Head of caudate nucleus (tissue), 42 donors: Measurements from ENCODE around the gene SLC35F3.

Experiments used
- DNase-seq, 42 donors: peaks; one replicate each; pipeline versions ENCODE4 v3.0.0 to v3.0.0-alpha.2; 2020 to 2021; ENCODE audit warnings: mixed read lengths in 7 of 42
- intact Hi-C: fragments of 100-400 bp; cut with DNase I; formaldehyde crosslinking; loops from one replicate; pipeline ENCODE4 v1.15.0; 2022

SLC35F3 gene

DNA sequence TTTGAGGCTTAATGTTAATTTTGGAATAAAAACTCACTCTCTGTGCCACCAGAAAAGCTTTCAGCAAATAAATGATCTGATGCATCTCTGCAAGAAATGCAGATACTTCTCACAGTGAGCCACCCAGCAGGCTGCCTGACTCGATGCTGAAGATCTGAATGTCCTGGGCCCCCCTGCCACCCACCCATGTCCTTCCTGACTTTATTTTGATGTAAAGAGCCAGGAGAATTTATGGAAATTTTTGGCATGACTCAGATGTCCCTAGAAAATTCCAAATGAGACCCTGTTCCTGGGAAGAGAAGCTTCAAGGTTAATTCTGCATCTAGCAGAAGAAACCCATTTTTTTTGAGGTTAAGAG, 406.0 kb downstream of the SLC35F3 start:
- peak in 3 of 42 donors; percentile 35 to 56 (median 44) for DNase-seq
- intact Hi-C loops = no loop called here

DNA sequence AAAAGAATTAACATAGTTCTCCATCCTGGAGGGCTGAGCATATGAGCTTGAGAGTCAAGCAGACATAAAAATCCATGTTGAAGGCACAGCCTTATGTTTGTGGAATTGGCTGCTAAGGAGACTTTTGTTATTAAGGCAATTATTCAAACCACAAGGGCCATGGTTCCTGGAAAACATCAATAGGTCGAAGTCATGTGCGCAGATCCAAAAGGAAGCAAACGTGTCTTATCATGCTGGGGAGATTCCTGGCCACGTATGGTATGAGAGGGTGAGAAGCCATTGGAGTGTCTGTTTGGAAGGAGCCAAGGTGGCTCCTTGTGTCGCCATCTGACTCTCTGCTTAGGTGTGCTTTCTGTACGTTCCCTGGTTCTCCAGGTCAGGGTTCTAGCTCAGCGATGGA, 406.9 kb downstream of the SLC35F3 start:
- intact Hi-C loops = no loop called here
- DNase-seq = no peak

DNA sequence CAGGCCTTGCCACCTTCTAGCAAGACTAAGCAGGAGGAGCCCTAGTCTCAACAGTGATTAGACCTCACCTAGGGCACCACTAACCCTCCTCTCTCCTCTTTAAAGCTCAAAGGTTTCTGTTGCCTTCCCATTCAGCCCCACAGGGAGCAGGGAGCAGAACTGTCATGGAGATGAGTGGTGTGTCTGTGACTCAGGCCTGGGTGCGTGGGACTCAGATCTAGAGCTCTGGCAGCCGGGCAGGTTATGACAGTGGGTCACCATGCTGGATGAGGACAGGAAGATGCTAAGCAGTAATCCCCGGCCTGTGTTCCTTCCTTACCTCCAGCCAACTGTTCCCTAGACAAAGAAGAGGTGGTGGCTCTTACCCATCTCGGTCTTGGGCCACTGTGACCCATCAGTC, 408.7 kb downstream of the SLC35F3 start:
- intact Hi-C loops = no loop called here

DNA sequence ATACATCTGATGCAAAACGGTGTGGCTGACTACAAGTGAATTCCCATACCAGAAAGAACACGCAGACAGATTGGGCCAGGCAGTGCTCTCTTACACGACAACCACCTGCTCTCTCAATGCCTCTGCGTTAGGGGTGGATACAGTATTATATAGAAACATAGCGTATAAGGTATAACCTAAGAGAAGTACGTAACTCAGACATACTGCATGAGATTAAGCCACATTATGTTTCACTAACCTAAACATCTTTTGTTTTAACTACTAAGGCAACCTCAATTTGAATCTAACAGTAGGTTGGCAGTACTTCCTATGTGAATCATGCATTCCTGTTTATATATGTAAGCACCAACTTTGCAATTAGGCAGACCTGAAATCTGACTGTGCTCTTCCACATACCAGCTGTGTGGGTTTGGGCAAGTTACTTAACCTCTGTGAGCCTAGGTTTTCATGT, 410.6 kb downstream of the SLC35F3 start:
- no peak for DNase-seq
- intact Hi-C loops = no loop called here

More for the DNA sequence above, 408.7 kb downstream of the SLC35F3 start:
- peak in 5 of 42 donors; percentile 32 to 62 (median 45) for DNase-seq

DNA sequence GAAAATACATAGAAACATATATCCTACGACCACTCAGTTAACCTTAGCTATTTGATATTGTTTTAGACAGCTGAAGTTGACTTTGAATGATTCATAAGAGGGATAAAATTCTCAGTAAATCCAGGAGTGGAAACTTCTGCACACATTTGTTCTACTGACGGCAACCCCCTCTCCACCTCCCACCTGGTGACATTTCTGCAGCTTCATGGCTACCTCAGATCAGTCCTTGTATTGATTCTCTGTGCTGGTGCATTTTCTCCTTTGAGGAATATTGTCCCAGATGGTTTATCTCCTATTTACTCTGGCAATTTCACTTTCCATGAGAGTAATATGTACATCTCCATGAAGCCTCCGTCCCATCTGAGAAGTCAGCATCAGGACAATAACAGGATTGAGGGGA, 411.1 kb downstream of the SLC35F3 start:
- intact Hi-C loops = no loop called here

DNA sequence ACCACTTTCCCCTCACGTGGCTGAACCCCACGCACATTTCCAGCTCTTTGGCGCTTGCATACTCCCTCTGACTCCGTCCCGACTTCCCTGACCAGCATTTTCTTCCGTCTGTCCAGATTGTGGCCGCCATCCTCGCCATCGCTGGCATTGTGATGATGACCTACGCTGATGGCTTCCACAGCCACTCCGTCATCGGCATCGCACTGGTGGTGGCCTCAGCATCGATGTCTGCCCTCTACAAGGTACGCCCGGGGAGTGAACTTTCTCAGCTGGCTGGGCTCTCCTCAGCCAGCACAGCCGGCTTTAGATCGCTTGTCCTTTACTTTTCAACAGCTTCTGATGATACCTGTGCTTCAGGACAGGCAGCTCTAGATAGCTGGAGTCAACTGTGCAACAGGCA, 412.0 kb downstream of the SLC35F3 start:
- no peak for DNase-seq
- intact Hi-C loops = no loop called here

More for the DNA sequence above, 411.1 kb downstream of the SLC35F3 start:
- DNase-seq = no peak

DNA sequence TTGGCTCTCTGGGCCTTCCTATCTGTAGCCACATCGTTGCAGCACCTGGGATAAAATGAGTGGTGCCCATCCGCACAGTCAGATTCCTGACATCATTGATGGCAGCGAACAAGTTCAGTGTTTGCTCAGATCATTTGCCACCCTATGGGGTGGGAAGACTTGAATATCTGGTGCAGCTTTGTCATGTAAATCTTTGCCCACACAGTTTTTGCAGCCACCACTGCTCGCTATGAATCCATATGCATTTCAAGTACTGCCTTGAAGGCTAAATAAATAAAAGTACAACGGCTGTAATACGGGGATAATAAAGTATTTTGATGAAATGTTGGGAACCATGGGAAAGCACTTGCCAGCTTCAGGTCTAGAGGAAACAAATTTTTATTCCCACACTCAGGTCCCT, 412.5 kb downstream of the SLC35F3 start:
- intact Hi-C loops = no loop called here
- peak in 1 of 42 donors; percentile 36 for DNase-seq

DNA sequence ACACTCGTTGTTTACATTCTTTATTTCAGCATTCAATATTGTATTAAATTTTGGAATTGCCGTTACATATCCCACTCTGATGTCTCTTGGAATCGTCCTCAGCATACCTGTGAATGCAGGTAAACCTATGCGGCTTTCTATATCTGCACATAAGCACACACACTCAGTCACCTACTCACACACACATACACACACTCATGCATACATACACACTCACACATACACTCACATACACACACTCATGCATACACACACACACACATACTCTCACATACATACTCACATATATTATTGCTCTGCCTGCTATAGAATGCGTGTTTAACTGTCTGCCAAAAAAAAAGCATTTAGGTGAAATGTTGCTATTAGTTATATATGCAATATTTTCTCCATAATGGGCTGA, 415.6 kb downstream of the SLC35F3 start:
- intact Hi-C loops = no loop called here

DNA sequence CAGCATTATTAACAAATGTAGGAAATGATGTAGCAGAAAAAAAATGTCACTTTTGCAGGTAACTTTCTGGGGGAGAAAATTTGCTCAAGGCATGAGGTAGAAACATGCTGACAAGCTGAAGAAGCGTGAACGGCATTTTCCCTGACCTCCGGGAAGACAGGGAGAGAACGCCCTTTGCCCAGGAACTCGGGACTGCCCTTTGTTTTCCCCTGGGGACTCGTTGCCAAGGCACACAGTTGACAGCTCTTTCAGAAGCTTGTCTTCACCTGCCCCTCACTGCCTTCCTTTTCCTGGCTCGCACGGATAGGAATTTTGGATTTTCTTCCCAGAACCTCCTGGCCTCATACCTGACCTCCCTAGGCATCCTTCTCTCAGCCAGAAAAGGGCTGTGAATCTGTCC, 416.1 kb downstream of the SLC35F3 start:
- intact Hi-C loops = no loop called here

More for the DNA sequence above, 415.6 kb downstream of the SLC35F3 start:
- DNase-seq = no peak

DNA sequence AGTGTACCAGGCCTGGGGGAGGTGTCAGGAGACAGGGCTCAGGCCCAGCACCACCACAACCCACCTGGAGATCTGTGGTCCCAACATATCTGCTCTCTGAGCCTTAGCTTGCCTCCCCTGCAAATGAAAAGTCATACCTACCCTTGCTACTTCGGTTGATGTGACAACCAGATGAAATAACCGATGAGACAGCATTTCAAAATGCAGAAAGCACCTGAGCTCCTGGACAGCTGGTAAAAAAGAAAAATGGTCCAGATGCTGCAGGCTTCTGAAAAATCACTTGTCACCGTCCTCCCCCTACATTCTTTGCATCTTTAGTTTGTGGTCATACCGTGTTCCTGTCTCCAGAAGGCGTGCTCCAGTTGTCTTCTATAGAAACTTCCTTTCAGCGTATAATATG, 416.8 kb downstream of the SLC35F3 start:
- intact Hi-C loops = no loop called here
- no peak for DNase-seq

More for the DNA sequence above, 416.1 kb downstream of the SLC35F3 start:
- no peak for DNase-seq

DNA sequence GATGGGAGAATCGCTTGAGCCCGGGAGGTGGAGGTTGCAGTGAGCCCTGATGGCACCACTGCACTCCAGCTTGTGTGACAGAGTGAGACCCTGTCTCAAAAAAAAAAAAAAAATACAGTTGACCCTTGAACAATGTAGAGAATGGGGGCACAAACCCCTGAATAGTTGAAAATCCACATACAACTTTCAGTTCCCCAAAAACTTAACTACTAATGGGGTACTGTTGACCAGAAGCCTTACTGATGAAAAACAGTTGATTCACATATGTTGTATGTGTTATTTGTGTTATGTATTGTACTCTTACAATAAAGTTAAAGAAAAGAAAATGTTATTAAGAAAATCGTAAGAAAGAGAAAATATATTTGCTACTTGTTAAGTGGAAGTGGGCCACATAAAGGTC, 417.6 kb downstream of the SLC35F3 start:
- intact Hi-C loops = no loop called here

DNA sequence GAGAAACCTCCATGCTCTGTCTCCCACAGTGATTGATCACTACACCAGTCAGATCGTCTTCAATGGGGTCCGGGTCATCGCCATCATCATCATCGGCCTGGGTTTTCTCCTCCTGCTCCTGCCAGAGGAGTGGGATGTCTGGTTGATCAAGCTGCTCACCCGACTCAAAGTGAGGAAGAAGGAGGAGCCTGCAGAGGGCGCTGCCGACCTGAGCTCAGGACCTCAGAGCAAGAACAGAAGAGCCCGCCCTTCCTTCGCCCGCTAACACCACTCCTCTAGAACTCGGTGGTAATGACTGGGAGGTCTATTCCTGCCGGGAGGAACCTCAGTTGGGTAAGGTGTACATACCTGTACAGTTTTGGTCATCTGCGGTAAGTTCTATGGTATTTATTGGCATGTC, 418.5 kb downstream of the SLC35F3 start:
- intact Hi-C loops = no loop called here
- peak in 5 of 42 donors; percentile 23 to 46 (median 34) for DNase-seq

More for the DNA sequence above, 417.6 kb downstream of the SLC35F3 start:
- no peak for DNase-seq

DNA sequence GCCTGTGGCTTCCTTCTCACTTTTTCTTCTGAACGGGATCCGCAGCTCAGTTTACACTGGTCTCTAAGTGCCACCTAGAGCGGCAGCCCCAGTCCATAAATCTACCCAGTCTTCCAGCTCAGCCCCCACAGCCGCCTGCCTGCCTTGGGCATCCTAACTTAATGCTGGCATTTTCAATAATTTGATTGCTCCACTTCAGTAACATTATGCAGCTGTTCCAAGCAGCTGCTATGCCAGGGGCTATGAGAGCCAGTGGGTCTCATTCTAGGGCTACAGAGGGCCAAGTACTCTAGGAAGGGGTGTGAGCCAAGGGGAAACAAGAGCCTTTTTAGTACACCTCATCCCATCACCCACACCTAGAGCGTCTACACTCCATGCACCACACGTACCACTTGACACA, 420.3 kb downstream of the SLC35F3 start:
- no peak for DNase-seq
- intact Hi-C loops = no loop called here

DNA sequence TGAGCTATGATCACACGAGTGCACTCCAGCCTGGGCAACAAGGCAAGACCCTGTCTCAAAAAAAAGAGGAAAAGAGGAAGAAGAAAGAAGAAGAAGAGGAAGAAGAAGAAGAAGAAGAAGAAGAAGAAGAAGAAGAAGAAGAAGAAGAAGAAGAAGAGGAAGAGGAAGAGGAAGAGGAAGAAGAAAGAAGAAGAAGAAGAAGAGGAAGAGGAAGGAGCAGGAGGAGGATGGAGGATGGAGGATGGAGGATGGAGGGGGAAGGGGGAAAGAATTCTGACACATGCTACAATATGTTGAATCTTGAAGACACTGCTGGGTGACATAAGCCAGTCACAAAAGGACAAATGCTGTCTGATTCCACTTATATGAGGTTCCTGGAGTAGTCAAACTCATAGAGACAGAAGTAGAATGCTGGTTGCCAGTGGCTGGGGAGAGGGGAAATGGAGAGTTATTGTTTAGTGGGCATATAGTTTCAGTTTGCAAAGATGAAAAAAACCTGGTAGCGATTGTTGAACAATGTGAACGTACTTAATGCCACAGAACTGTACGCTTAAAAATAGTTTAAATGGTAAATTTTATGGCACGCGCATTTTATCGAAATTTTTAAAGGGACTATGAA, 421.5 kb downstream of the SLC35F3 start:
- intact Hi-C loops = no loop called here
- peak in 1 of 42 donors; percentile 3 for DNase-seq

DNA sequence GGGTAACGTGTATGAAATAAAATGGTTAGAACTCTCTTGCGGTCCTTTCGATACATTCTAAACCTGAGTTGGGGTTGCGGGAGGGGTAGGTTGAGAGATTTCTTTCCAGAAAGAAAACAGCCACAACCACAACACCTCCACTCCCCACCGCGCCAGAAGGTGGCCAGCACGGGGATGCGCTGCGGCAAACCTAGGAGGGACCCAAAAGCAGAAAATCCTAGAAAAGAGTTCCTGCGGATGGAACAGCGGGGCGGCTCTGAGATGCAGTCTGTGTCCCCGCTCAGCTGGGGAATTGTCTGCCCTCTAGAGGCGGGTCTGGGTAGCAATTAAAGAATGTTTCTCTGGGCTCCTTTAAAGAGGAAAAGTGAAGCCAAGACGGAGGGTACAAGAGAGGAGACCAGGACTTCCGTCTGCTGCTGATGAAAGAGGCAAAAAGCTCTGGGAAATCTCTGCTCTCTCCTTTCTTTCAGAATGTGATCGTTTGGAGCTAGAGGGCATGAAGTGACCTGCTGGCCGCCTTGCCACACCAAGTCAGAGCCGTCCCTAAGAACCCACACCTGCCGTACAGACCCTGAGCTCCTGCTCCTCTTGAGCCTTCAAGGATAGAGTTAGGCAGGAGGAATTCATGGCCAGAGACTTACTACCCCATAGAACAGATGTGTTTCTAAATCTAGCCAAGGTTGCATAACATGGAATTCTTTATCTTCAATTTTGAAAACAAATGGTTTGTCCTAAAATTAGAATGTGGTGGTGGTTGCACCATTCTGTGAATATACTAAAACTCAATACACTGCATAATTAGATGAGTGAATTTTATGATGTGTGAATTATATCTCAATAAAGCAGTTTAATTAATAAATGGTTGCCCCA, 422.3 kb downstream of the SLC35F3 start:
- intact Hi-C loops = no loop called here
- DNase-seq = peak in 35 of 42 donors; percentile 27 to 87 (median 62)

DNA sequence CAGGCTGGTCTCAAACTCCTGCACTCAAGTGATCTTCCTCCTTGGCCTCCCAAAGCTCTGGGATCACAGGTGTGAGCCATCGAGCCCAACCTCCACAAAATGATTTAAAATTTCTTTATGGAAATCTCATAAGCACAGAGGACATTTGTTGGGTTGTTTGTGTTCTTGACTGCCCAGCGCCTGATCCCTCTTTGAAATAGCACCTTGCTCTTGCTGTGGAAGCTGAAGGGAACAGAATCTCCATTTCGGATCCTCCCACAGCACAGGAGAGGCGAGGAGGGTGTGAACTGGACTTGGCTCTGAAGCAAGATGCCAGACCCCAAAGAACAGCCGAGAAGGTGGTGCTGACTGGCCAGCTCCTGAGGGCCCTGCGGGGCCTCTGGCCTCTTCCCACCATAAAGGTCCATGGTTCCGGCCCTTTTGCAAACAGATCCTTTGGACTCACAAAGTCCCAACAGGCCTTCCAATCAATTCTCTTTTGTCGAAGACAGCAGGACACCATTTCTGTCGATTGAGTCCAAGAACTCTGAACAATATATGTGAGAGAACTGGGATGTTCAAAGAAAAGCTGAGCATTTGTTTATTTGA, 423.2 kb downstream of the SLC35F3 start:
- DNase-seq = no peak
- intact Hi-C loops = no loop called here

DNA sequence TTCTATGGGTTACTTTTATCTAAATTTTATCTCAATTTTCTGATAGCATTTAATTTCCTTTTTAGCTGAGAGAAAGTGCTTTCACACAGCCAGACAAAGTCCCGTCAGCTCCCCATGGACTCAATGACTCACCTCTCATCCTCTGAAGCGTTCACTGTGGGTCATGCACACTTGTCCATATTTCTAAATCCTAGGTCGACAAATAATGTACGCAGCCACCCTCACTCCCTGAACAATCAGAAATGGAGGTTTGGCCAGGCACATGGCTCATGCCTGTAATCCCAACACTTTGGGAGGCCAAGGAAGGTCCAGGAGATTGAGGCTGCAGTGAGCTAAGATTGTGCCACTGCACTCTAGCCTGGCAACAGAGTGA, 426.4 kb downstream of the SLC35F3 start:
- intact Hi-C loops = no loop called here
- no peak for DNase-seq

DNA sequence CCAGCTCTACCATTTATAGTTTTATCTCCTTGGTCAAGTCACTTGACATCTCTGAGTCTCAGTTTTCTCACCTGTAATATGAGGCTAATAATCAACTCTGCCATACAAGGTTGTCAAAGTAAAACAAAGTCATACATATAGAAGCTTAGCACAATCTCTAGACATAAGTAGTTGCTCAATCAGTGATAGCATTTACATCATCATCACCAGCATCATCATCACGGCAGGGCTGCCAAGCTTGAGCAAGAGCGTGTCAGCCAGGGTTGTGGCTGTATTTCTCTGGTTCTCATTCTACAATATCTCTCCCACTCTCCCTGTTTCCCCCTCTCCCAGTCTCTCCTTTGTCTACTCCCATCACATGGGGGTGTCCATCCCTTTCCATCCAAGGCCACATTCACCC, 427.0 kb downstream of the SLC35F3 start:
- intact Hi-C loops = no loop called here
- DNase-seq = no peak

DNA sequence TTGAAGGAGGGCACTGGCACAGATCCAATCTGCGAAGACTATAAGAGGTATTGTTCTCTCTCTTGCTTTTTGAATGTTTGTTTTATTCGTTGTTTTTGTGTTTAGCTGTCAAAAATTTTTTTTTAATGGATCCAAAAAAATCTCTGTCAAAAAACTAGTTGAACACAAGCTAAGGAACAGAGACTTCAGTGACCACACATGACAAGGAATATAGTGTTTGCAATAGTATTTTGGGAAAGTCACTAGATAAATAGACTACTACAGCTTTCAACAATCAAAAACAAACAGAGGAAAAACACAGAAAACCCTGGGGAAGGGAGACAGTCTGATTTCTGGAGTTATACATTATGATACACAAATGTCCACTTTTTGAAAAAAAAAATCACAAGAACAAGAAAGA, 431.9 kb downstream of the SLC35F3 start:
- no peak for DNase-seq
- intact Hi-C loops = no loop called here

DNA sequence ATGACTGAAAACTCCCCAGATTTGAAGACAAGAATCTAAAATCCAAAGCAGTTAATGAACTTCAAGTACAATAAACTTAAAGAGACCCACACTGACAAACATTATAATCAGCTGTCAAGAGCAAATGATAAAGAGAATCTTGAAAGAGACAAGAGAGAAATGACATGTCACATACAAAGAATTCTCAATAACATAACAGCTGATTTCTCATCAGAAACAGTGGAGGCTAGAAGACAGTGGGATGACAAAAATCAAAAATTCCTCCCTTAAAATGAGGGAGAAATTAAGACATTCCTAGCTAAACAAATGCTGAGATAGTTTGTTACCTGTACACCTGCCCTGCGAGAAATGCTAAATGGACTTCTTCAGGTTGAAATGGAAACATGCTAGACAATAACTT, 432.8 kb downstream of the SLC35F3 start:
- intact Hi-C loops = no loop called here
- DNase-seq = no peak
